22Rv1 (cell line): Measurements from ENCODE around the gene SPOCK2.

Experiments
- H3K27ac ChIP-seq: fragments of 450-650 bp; 2 replicates; pipeline ENCODE4 v1.5.1; 2017
- CTCF ChIP-seq: fragments of 450-650 bp; IDR thresholded peaks from 2 replicates; pipeline ENCODE4 v1.5.1; 2017; ENCODE audit warnings: mild to moderate bottlenecking
- ZFX ChIP-seq: fragments of 450-650 bp; IDR thresholded peaks from 2 replicates; pipeline ENCODE4 v1.6.1; 2017; ENCODE audit warnings: antibody characterized with exemption, borderline replicate concordance

The SPOCK2 gene

GRCh38 chr10:72098301-72098835 is 10.0 kb upstream of the SPOCK2 start:
- peak overlapping the region; percentile 89 for H3K27ac ChIP-seq
- TF ChIP-seq CTCF (no peak), ZFX (no peak)

GRCh38 chr10:72097448-72098300 is 9.3 kb upstream of the SPOCK2 start:
- TF ChIP-seq ZFX: no peak
- no peak for TF ChIP-seq CTCF
- peak overlapping the region; percentile 89 for H3K27ac ChIP-seq

- peak overlapping the region; percentile 89 for H3K27ac ChIP-seq
- TF ChIP-seq ZFX: no peak
- TF ChIP-seq CTCF: no peak; the same call in 1 of the 2 replicates
These were observed 8.0 kb upstream of the SPOCK2 start for GRCh38 chr10:72096115-72097000.

- H3K27ac ChIP-seq: no peak overlapping the region
- no peak for TF ChIP-seq ZFX
- no peak for TF ChIP-seq CTCF
These were observed 6.8 kb upstream of the SPOCK2 start for GRCh38 chr10:72095195-72095594.

GRCh38 chr10:72094574-72094973 is 6.2 kb upstream of the SPOCK2 start:
- TF ChIP-seq ZFX: no peak
- no peak for TF ChIP-seq CTCF

GRCh38 chr10:72093450-72093849 is 5.1 kb upstream of the SPOCK2 start:
- TF ChIP-seq CTCF (no peak), ZFX (no peak)
- no peak overlapping the region for H3K27ac ChIP-seq

More at GRCh38 chr10:72094574-72094973, 6.2 kb upstream of the SPOCK2 start:
- no peak overlapping the region for H3K27ac ChIP-seq
